Kidney (tissue), 14 donors: ENCODE measurements around the gene DACT2. TPM values are rescaled to one million over a fixed set of nuclear protein-coding genes. Genes with fewer than 3 reads are reported as not detected.

Source experiments
- DNase-seq, 5 donors: peaks; one replicate each; pipeline ENCODE4 v3.0.0-alpha.2; 2013 to 2020
- FAIRE-seq: peaks from 2 replicates; lab custom pipeline; 2012; peaks lifted over from hg19 to GRCh38; lab: Jason Lieb, UNC
- H3K27ac ChIP-seq, 2 donors: one replicate each; pipeline ENCODE4 v1.7.0; 2013; ENCODE audit warnings: low read depth in 2 of 2, low read length in 2 of 2, inconsistent platforms in 1 of 2
- H3K27me3 ChIP-seq: one replicate; pipeline ENCODE4 v1.7.1; 2013; ENCODE audit warnings: low read length, inconsistent platforms; ENCODE audit not compliant: control insufficient read depth, insufficient read depth
- H3K36me3 ChIP-seq, 3 donors: one replicate each; pipeline versions ENCODE4 v1.7.0 to v1.7.1; 2013; ENCODE audit warnings: low read length in 3 of 3, control low read depth in 1 of 3, inconsistent platforms in 1 of 3; ENCODE audit not compliant: insufficient read depth in 3 of 3, control insufficient read depth in 2 of 3
- H3K4me1 ChIP-seq, 3 donors: one replicate each; pipeline versions ENCODE4 v1.7.0 to v1.7.1; 2013; ENCODE audit warnings: low read length in 3 of 3, inconsistent platforms in 1 of 3, low read depth in 1 of 3; ENCODE audit not compliant: control insufficient read depth in 2 of 3, insufficient read depth in 2 of 3
- H3K4me3 ChIP-seq, 3 donors: one replicate each; pipeline versions ENCODE4 v1.7.0 to v1.8.1; 2013; ENCODE audit warnings: low read length in 3 of 3, control low read depth in 1 of 3, inconsistent platforms in 1 of 3
- H3K9ac ChIP-seq, 3 donors: one replicate each; pipeline versions ENCODE4 v1.7.0 to v1.7.1; 2013; ENCODE audit warnings: low read length in 3 of 3, control low read depth in 1 of 3, inconsistent platforms in 1 of 3
- H3K9me3 ChIP-seq, 3 donors: one replicate each; pipeline versions ENCODE4 v1.7.0 to v1.7.1; 2013; ENCODE audit warnings: low read length in 3 of 3, control low read depth in 1 of 3, inconsistent platforms in 1 of 3; ENCODE audit not compliant: control insufficient read depth in 2 of 3, insufficient read depth in 1 of 3
- CTCF ChIP-seq: IDR thresholded peaks from 3 replicates; pipeline ENCODE4 v1.5.1; 2012; ENCODE audit warnings: mild to moderate bottlenecking, moderate library complexity, borderline replicate concordance; ENCODE audit not compliant: insufficient read depth; ENCODE audit errors: extremely low read depth
- intact Hi-C: fragments of 100-400 bp; cut with DNase I; formaldehyde crosslinking; loops from one replicate; pipeline ENCODE4 v1.11.1; 2022
- polyA plus RNA-seq: library from polyadenylated mRNA; stranded (reverse); fragments of 350-450 nt; fragmentation: Illumina TruSeq; extraction: RNeasy Lipid Tissue Mini Kit (QIAGEN cat#74804); gene quantifications from one replicate; pipeline ENCODE4 v1.2.3, GENCODE V29; 2014; ENCODE audit warnings: low read depth, low replicate concordance; ENCODE audit not compliant: insufficient read depth
- total RNA-seq: library from RNA; stranded (reverse); fragmentation: NEBNext Ultra II Directional; extraction: Animal tissue kit (Norgen Biotek cat#: 25700); gene quantifications from one replicate; pipeline ENCODE4 v1.2.1, GENCODE V29; 2021
- donor health status: control.
- donor health status: control.
- donor health status: control.
- donor health status: control.
- donor health status: control.
- donor health status: DM: yes; HTN: yes; CAD: no.
- donor health status: Normal renal cell carcinoma (clear cell type).

DACT2 gene
- total and polyA plus RNA-seq, 2 donors from 2014 or later = 4.8 to 5.0 TPM

GRCh38 chr6:168265827-168266815, 53.5 kb downstream of the DACT2 start:
- H3K27me3 ChIP-seq = no peaks in the 10 kb centered on the region
- H3K9ac ChIP-seq = no peak overlapping the region
- H3K4me1 ChIP-seq = peaks cover 2 to 20% (median 9%) of the 10 kb centered on the region in 3 donors
- TF ChIP-seq CTCF = no peak
- no peaks in the 10 kb centered on the region for H3K36me3 ChIP-seq
- DNase-seq (peak in 1 of 5 donors; percentile 40), FAIRE-seq (no peak)
- H3K27ac ChIP-seq = no peak overlapping the region
- intact Hi-C loops = no loop called here
- H3K9me3 ChIP-seq = no peaks in the 10 kb centered on the region
- H3K4me3 ChIP-seq = no peak overlapping the region

DNA sequence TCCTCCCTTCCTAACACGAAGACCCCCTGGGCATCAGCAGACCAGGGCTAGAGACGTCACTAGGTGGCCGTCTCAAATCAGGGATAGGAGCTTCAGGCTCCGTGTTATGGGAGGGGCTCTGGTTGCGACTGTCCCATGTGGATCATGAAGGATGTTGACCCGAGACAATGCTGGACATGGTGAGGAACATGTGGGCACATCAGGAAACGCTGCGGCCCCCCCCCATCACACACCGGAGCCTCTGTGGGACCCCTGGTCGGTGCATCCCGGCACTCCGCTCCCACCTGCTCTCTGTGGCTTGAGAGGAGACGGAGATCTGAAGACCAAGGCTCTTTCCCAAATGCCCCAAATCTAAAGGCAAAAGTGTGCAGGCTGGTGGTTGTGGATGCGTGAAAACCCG, 54.2 kb downstream of the DACT2 start:
- no peaks in the 10 kb centered on the region for H3K9me3 ChIP-seq
- DNase-seq (peak in 1 of 5 donors; percentile 32), FAIRE-seq (no peak)
- no peak overlapping the region for H3K27ac ChIP-seq
- H3K36me3 ChIP-seq = no peaks in the 10 kb centered on the region
- no peak overlapping the region for H3K9ac ChIP-seq
- H3K27me3 ChIP-seq = no peaks in the 10 kb centered on the region
- TF ChIP-seq CTCF = no peak
- H3K4me3 ChIP-seq = no peak overlapping the region
- intact Hi-C loops = no loop called here
- peaks cover 2 to 26% (median 11%) of the 10 kb centered on the region in 3 donors for H3K4me1 ChIP-seq

- Histone ChIP-seq H3K4me1 (peaks cover 2 to 26% (median 11%) of the 10 kb centered on the region in 3 donors), H3K9me3 (no peaks in the 10 kb centered on the region), H3K27me3 (no peaks in the 10 kb centered on the region), H3K4me3 (no peak overlapping the region), H3K27ac (peak overlapping the region in 1 of 2 donors; percentile 48), H3K36me3 (no peaks in the 10 kb centered on the region), H3K9ac (no peak overlapping the region)
- TF ChIP-seq CTCF = no peak
- peak in 2 of 5 donors; percentile 36 to 64 for DNase-seq
- FAIRE-seq = no peak
- intact Hi-C loops = no loop called here
These were observed 54.8 kb downstream of the DACT2 start for GRCh38 chr6:168264593-168265335.
